Regular cardiac myocyte (primary cell): ENCODE results near the gene BICDL2. TPM values are rescaled to one million over a fixed set of nuclear protein-coding genes. Genes with fewer than 3 reads are reported as not detected.

Source experiments
- total RNA-seq: library from RNA; depleted of rRNA; stranded (reverse); fragments of >200 nt; gene quantifications from 2 replicates; pipeline ENCODE4 v1.2.3, GENCODE V29; 2014

BICDL2 gene, protein sequence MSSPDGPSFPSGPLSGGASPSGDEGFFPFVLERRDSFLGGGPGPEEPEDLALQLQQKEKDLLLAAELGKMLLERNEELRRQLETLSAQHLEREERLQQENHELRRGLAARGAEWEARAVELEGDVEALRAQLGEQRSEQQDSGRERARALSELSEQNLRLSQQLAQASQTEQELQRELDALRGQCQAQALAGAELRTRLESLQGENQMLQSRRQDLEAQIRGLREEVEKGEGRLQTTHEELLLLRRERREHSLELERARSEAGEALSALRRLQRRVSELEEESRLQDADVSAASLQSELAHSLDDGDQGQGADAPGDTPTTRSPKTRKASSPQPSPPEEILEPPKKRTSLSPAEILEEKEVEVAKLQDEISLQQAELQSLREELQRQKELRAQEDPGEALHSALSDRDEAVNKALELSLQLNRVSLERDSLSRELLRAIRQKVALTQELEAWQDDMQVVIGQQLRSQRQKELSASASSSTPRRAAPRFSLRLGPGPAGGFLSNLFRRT
- 0.38 and 0.56 TPM in 2 replicates for total RNA-seq

DNA sequence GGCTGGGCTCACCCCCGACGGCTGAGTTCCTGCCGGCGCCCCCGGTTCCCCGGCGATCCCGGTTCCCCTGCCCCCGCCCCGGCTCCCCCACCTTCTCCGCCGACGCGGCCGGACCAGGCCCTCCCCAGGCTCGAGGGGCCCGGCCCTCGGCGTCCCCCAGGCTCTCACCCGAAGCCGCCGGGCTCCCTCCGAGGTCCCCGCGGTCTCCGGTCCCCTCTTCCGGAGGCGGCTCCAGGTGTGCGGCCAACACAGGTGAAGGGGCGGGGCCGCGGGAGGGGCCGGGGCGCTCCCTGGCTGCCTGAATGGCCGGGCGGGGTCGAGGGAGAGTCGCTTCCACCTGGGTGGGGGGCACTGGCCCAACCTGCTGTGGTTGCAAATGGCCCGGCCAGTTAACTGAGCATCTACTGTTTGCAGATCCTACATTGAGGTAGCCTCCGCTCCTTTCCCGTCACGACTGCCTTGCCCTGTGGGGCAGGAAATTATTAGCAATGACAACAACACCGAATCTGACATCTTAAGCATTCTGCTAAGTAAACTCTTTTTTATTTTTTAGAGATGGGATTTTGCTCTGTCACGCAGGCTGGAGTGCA lies at the start of gene BICDL2:
TSS of gene BICDL2 (minus strand) at position 219 of the 590 bp plus-strand sequence. CDS start 1,448 bp downstream, outside the sequence.

DNA sequence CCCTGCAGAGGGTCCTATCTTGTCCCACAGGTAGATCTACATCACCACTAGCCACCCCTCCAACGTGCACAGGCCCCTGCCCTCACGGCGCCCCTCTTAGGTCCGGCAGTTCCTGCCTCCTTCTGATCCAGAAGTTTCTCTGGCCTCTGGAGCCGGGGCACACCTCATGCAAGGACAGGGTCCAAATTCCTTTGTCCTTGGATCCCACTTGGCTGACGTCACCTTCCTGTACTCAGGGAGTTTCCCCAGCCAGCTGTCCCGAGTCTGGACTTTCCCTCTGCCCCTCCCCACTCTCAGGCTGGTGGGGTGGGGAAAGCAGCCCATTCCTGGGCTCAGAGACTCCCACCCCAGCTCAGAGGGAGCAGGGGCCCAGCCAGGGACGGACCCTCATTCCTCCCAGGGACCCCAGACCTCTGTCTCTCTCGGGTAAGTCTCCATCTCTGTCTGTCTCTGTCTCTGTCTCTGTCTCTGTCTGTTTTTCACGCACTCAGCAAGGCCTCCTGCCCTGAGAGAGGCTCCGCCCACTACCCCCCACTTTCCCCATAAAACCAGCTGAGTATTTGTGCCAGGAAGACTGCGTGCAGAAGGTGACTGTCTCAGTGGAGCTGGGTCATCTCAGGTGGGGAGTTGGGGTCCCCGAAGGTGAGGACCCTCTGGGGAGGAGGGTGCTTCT lies 28.5 kb upstream of the BICDL2 start, which contains the start of gene IL32:
TSS of gene IL32 (plus strand) at position 572 of the 673 bp plus-strand sequence. CDS start 172 bp downstream, outside the sequence.

DNA sequence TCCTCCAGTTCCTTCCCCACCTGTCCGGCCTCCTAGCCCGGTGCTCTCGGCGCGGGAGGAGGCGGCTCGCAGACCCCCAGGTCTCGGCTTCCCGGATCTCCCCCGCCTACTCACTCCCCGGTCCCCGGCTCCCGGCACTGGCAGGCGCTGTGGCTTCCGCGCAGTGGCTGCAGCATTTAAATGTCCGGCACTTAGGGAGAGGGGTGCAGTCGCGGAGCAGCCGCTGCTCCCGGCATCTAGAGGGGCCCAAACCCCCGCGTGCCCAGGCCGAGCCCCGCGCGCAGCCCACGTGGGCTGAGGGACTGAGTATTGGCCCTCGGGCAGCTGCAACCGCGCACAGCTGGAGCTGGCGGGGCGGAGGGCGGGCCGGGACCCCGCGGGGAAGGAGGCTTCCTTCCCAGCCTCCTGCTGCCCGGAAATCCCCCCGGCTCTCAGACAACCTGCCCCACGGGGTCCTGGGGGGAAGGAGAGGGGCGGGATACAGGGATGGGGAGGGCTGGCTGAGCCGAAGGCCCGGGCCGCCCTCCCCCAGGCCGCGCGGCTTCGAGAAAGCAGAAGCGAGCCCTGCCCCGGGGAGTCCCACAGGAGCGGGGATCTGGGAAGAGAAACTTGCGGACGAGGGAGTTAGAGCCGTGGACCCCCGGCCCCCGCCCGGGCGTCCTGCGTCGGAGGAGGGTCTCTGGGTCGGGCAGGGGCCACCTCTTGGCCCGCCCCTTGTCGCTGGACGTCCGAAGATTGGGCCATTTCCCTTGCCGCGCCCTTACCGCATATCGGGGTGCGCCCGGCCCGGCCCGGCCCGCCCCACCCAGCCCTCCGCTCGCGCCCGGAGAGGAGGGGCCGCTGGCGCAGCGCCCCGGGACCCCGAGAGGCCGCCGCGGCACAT lies 9.3 kb upstream of the BICDL2 start, which contains the start of gene MMP25:
TSS of gene MMP25 (plus strand) at position 804 of the 883 bp plus-strand sequence. CDS start 357 bp downstream, outside the sequence.

DNA sequence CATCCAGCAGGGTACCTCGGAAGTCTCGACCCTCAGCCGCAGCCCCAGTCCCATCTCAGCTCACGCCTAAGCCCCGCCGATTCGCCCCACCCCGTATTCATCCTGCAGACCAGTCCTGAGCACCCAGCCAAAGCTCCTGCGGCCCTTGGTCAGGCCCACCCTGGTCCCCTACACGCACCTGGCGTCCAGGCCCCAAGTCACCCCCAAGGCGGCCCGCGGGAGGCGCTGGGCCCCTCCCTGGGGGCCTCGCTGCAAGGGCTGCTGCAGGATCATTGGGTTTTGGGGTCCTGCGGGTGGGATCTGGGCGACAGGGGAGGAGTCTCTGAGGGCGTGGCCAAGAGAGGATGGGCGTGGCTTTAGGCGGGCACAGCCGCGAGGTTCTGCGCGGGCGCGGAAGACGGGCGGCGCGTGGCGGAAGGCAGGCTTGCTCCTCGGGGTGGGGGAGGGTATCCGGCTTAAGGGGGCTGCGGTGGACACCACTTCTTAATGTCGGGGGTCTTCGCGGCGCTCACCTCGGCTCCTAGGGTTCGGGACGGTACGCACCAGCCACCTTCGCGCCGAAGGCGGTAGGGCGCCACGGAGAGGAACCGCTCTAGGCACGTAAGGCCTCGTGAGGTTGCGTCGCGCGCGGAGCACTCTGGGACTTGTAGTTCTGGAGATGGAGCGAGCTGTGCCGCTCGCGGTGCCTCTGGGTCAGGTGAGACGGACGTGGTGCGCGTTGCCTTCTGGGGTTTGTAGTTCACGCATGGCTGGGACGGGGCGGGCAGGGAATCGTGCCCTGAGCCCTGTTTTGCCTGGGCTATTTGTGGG lies 12.9 kb downstream of the BICDL2 start, which contains the start of the genes HCFC1R1 and THOC6:
TSS of gene HCFC1R1 (minus strand) at position 274 of the 810 bp plus-strand sequence. CDS start at position 273, 1 bp downstream.
TSS of gene THOC6 (plus strand) at position 367 of the 810 bp plus-strand sequence. CDS start at position 659, 292 bp downstream.

DNA sequence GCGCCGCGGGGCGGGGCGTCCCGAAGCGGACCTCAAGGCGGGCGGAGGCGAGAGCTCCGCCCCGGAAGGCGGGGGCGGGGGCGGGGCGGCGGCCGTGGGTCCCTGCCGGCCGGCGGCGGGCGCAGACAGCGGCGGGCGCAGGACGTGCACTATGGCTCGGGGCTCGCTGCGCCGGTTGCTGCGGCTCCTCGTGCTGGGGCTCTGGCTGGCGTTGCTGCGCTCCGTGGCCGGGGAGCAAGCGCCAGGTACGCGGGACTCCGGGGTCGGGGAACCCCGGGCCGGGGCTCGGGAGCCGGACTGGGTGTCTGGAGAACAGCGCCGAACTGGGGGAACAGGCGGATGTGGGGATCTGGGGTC lies 16.5 kb downstream of the BICDL2 start, which contains the start of gene TNFRSF12A:
TSS of gene TNFRSF12A (plus strand) at position 122 of the 357 bp plus-strand sequence. CDS start at position 152, 30 bp downstream.

DNA sequence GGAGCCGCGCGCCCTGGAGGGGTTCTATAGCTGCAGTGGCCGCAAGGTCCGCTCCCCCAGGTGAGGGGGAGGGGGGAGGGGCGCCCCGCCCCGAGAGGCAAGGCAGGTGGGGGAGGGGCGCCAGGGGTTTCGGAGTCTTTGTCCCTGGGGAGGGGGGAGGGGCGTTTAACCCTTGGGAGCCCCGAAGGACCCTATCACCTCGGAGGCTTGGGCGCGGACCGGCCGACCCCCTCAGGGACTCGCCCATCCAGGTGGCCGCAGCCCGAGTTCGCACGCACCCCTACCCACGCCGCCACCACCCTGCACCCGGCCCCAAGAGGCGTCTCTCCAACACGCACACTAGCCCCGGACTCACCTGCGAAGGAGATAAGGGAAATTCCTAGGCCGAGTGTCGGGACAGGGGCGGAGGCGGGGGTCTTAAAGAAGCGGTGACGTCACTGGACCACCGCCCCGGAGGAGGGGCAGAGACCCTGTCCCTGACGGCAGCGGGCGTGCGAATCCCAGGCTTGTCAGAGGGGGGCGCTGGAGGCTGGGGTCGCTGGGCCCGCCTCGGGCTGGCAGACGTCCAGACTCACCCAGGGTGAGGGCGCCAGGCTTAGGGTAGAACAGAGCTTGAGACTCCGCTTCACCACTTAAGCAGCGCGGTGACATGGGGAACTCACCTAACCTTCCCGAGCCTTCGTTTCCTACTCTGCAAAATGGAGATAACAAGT lies 18.8 kb downstream of the BICDL2 start, which contains the start of gene CLDN6:
TSS of gene CLDN6 (minus strand) at position 390 of the 713 bp plus-strand sequence. CDS start 2,162 bp downstream, outside the sequence.

DNA sequence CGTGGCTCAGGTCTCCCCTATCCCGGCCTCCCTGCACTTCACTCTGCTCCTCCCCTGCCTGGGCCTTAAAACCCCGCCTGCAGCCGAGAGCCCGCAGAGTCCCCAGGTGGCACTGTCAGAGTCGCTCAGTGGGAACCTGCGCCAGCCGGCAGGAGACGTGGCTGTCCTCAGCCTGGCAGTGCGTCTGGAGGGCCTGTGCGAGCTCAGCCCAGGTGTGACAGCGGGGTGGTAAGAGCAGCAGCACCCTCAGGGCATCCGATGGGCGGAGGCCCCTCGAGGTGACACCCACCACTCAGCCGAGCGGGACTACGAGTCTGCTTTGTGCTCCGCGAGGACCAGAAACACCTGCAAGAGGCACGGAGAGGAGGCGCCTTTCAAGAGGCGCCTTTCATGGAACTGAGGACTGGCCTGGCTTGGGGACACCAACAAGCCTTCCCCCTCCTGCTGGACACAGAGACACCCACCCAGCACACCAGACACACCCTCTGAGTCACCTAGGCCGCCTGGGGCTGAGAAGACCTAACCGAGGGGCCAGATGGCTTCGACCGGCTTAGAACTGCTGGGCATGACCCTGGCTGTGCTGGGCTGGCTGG lies 23.8 kb downstream of the BICDL2 start, which contains the start of gene CLDN9:
TSS of gene CLDN9 (plus strand) at position 96 of the 593 bp plus-strand sequence. CDS start at position 536, 440 bp downstream.

DNA sequence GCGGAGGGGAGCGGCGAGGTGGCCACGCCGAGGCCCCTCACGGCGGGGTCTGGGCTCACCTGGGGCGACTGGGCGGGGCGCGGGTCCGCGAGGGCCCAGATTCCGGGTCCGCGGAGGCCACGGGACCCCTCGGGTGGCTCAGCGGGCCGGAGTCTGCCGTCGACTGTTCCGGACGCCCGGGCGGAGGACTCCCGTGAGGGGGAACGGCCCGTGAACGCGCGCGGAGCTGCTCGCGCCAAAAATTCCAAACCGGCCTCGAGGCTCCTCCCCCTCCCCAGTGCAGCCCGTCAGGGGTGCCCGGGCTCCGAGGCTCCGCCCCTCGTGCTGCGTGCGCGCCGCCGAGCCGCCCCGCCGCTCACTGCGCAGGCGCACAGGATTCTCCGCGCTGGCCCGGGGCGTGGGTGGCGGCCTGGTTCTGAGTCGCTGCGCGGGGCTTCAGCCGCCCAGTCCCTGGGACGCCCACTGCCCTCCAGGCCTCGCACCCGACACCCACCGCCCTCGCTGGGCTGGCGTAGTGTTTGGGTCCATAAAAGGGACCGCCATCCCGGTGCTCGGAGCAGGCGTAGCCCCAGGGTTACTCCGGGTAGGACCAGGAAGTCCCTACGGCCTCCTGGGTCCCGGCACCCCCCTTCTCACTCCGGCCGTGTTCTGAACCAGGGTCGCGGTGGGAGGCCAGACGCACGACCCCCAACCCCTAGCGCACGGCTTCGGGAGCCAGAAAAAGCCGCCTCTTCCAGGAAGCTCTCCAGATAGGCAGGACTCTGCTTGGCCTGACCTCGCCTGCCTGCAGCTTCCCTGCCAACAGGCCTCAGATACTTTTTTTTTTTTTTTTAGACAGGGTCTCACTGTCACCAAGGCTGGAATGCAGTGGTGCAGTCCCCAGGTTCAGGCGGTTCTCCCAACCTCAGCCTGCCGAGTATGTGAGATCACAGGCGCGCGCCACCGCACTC lies 56.2 kb downstream of the BICDL2 start, which contains the start of gene PKMYT1:
TSS of gene PKMYT1 (minus strand) at position 220 of the 950 bp plus-strand sequence. CDS start 789 bp downstream, outside the sequence.

Other genes with a start within 250 kb of the BICDL2 start
- gene PRSS33, start 249.4 kb downstream of the BICDL2 start, total RNA-seq, result not detected in 2 replicates
- not detected in 2 replicates for gene PRSS41, start 238.5 kb downstream of the BICDL2 start, total RNA-seq
- gene PRSS21, start 219.7 kb downstream of the BICDL2 start, total RNA-seq, result 1.7 TPM in 2 replicates
- 2.5 and 3.8 TPM in 2 replicates for gene ZG16B, start 206.6 kb downstream of the BICDL2 start, total RNA-seq
- gene PRSS22, start 178.8 kb downstream of the BICDL2 start, total RNA-seq, result under 0.01 TPM in 1 of 2 replicates, not detected in the other
- gene FLYWCH2, start 153.7 kb downstream of the BICDL2 start, total RNA-seq, result 45.1 and 91.6 TPM in 2 replicates
- gene FLYWCH1, start 125.0 kb downstream of the BICDL2 start, total RNA-seq, result 38.3 and 41.2 TPM in 2 replicates
- gene KREMEN2, start 72.7 kb downstream of the BICDL2 start, total RNA-seq, result under 0.01 TPM in 1 of 2 replicates, not detected in the other
- 1.7 and 8.1 TPM in 2 replicates for gene PAQR4, start 67.6 kb downstream of the BICDL2 start, total RNA-seq
- gene PKMYT1, start 56.5 kb downstream of the BICDL2 start, total RNA-seq, result 0.56 and 12.8 TPM in 2 replicates
- not detected in 2 replicates for gene CLDN9, start 24.0 kb downstream of the BICDL2 start, total RNA-seq
- 0.19 TPM in 1 of 2 replicates, not detected in the other for gene CLDN6, start 18.8 kb downstream of the BICDL2 start, total RNA-seq
- 258 and 401 TPM in 2 replicates for gene TNFRSF12A, start 16.6 kb downstream of the BICDL2 start, total RNA-seq
- gene HCFC1R1, start 13.0 kb downstream of the BICDL2 start, total RNA-seq, result 7.1 and 10.4 TPM in 2 replicates
- gene THOC6, start 12.9 kb downstream of the BICDL2 start, total RNA-seq, result 18.0 and 30.1 TPM in 2 replicates
- gene MMP25, start 9.6 kb upstream of the BICDL2 start, total RNA-seq, result under 0.01 TPM in 1 of 2 replicates, not detected in the other
- gene IL32, start 28.7 kb upstream of the BICDL2 start, total RNA-seq, result 7.1 and 32.4 TPM in 2 replicates
- gene ZSCAN10, start 62.4 kb upstream of the BICDL2 start, total RNA-seq, result not detected in 2 replicates
- gene ZNF205, start 75.6 kb upstream of the BICDL2 start, total RNA-seq, result 12.5 and 13.8 TPM in 2 replicates
- 5.1 and 5.9 TPM in 2 replicates for gene ZNF213, start 98.1 kb upstream of the BICDL2 start, total RNA-seq
- gene OR1F1, start 151.3 kb upstream of the BICDL2 start, total RNA-seq, result not detected in 2 replicates
- 9.3 and 11.1 TPM in 2 replicates for gene ZNF200, start 198.2 kb upstream of the BICDL2 start, total RNA-seq
- under 0.01 TPM in 1 of 2 replicates, not detected in the other for gene MEFV, start 219.7 kb upstream of the BICDL2 start, total RNA-seq
- gene ZNF263, start 246.5 kb upstream of the BICDL2 start, total RNA-seq, result 36.0 and 44.8 TPM in 2 replicates